ENCODE data around the gene SH3RF3.

DNA sequence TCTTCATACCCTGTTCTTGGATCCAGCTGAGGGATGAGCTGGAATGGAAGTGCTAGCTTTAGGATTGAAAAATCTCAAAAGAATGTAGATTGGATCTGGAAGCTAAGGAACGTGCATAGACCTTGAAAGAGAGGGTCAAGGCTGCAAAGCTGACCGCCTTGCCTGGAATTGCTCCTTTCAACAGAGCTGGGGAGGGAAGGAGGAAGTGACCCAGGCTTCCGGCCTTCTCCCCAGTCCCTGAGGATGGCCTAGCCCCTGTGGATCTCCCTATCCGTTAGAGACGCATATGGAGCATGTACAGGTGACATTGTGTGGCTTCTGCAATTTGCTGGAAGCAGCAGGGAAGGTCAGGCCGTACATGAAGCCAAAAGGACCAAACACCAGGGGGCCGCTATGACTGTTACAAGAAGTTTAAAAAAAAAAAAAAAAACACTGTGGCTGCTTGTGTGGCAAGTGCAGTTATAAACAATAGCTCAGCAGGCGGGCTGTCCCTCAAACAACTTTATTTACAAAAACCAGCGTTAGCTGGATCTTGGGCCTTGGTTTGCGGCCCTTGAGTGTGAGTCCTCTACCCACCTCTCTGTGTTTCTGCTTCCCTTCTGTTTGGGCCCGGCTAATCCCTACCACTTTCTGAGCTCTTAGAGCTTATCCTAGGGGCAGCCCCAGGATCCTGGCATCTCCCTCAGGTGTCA lies 257.1 kb downstream of the SH3RF3 start:
- TF ChIP-seq EGR1 (IDR thresholded peaks at IDR 0.05; ENCODE audit: low read depth) (no peak), EZH2 (IDR thresholded peaks at IDR 0.05) (no peak), EZH2phosphoT487 (IDR thresholded peaks at IDR 0.05; ENCODE audit: borderline replicate concordance) (no peak), POLR2AphosphoS5 (IDR thresholded peaks at IDR 0.05; ENCODE audit: low read depth, low read length) (no peak), POLR2A (IDR thresholded peaks at IDR 0.05; ENCODE audit: borderline replicate concordance, extremely low read depth, insufficient read depth, insufficient read length) (no peak), SP1 (IDR thresholded peaks at IDR 0.05; ENCODE audit: low read depth) (no peak), RAD21 (IDR thresholded peaks at IDR 0.05; ENCODE audit: low read depth) (no peak), SRF (IDR thresholded peaks at IDR 0.05; ENCODE audit: low read depth) (no peak), CEBPB (IDR thresholded peaks at IDR 0.05; ENCODE audit: low read depth) (no peak)
- TF ChIP-seq, protein P1, sequence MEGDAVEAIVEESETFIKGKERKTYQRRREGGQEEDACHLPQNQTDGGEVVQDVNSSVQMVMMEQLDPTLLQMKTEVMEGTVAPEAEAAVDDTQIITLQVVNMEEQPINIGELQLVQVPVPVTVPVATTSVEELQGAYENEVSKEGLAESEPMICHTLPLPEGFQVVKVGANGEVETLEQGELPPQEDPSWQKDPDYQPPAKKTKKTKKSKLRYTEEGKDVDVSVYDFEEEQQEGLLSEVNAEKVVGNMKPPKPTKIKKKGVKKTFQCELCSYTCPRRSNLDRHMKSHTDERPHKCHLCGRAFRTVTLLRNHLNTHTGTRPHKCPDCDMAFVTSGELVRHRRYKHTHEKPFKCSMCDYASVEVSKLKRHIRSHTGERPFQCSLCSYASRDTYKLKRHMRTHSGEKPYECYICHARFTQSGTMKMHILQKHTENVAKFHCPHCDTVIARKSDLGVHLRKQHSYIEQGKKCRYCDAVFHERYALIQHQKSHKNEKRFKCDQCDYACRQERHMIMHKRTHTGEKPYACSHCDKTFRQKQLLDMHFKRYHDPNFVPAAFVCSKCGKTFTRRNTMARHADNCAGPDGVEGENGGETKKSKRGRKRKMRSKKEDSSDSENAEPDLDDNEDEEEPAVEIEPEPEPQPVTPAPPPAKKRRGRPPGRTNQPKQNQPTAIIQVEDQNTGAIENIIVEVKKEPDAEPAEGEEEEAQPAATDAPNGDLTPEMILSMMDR (IDR thresholded peaks at IDR 0.05 in 2 of 3, conservative IDR thresholded peaks at IDR 0.05 in 1 of 3; ENCODE audit: borderline replicate concordance in 1 of 3, insufficient read depth in 1 of 3, low read depth in 2 of 3, low read length in 2 of 3): no peak
- TF ChIP-seq, protein P2, sequence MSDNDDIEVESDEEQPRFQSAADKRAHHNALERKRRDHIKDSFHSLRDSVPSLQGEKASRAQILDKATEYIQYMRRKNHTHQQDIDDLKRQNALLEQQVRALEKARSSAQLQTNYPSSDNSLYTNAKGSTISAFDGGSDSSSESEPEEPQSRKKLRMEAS (IDR thresholded peaks at IDR 0.05): no peak

All from HCT116 (cell line).